ENCODE results near the gene GCNT1.
A peak's percentile ranks its signal among the peaks of the same experiment; 100 is the strongest.
"Not testable (repeated sequence)": the region's sequence is repeated elsewhere in the genome, so short reads cannot be mapped to it uniquely, and the experiment has no call there.

Gene GCNT1

DNA sequence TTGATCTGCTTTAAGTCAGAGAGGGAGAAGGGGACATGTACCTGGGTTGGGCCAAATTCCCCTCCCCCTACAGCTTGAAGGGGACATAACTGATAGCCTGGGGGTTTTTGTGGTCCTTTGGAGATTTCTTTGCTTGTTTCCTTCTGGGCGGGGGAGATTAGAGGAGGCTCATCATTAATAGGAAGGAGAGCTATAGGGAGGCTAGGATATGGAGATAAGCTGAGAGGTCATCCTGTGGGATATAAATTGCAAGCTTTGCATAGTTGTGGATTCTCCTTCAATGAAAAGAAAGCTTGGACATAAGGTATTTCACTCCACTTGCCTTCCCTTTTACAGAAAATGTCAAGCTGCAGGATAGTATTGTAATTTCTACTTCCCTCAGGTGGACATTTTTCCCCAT is 34.5 kb downstream of the GCNT1 start:
- not testable (repeated sequence) for DNase-seq

DNA sequence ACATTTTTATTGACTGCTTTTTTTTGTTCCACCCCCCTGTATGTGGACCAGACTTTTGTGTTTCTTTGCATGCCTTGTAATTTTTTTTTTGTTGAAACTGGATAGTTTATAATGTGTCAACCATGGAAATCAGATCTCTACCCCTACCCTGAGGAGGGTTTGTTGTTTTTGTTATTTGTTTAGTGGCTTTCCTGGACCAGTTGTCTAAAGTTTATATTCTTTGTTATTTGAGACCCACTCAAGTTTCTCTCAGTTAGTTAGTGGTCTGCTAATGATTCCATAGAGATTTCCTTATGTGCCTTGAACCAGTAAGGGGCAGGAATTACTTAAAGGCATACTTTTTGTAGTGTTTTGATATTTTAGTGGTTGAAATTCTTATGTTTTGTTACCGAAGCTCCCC is 41.1 kb downstream of the GCNT1 start:
- no peak for DNase-seq

DNA sequence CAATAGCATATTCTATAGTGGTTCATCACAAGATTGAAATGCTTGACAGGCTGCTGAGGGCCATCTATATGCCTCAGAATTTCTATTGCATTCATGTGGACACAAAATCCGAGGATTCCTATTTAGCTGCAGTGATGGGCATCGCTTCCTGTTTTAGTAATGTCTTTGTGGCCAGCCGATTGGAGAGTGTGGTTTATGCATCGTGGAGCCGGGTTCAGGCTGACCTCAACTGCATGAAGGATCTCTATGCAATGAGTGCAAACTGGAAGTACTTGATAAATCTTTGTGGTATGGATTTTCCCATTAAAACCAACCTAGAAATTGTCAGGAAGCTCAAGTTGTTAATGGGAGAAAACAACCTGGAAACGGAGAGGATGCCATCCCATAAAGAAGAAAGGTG is 43.8 kb downstream of the GCNT1 start:
- no peak for DNase-seq

DNA sequence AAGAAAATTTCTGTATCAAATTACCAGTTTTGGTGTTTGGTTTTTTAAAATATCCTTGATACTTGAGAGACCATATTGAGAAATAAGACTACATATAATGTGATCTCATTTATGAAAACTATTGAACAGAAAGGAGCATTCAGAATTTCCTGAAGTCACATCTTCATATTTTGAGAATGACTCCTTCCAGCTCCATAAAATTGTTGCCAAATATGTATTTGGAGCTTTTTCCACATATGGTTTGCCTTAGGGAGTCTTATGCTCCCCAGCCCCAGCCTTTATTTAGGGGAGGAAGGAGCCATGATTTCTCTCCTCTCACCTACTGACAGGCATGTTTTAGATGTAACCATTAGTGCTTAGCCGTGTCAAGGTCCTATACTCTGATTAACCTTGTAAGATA is 51.1 kb downstream of the GCNT1 start:
- DNase-seq = no peak

DNA sequence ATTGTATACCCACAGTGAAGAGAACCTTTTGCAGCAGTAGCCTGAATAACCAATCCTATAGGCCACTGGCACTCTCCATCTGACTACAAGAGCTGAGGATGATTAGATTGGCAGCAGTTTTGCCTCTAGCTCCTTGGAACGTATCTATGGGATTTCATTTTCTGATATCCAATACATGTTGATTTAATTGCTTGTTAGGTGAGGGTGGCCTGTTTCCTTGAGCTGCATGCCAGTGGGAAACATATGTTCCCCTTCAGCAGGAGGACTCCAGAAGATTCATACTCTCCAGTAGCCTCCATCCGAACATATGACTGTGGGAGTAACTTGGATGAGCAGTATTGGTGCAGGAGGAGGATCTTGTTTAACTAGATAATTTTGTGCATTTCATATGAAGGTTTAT is 51.5 kb downstream of the GCNT1 start:
- DNase-seq = no peak

DNA sequence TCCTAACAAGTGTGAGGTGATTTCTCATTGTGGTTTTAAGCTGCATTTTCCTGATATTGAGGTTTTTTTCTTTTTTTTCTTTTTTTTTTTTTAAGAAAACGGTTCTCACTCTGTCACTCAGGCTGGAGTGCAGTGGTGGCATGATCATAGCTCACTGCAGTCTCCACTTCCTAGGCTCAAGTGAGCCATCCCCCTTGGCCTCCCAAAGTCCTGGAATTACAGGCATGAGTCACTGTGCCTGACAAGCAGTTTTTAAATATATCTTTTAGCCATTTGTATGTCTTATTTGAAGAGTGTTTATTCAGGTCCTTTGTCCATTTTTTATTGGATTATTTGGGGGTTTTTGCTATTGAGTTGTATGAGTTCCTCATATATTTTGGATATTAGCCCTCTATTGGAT is 53.8 kb downstream of the GCNT1 start:
- DNase-seq = no peak

DNA sequence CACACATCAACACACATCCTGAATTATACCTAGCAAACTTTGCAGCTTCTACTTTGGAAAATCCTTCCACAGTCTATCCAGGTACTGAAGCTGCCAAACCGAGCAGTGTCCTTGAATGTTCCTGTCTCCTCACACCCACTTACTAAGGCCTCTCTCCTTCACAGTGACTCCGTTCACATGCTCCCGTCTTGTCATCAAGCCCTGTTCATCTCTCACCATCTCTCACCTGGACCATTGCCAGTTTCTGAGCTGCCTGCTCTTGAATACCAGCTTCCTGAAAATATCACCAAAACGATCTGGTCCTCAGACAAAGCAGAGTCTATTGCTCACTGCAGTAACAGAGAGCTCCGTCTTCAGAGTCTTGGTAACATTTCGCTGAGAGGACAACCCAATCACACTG is 57.4 kb downstream of the GCNT1 start:
- DNase-seq = no peak

DNA sequence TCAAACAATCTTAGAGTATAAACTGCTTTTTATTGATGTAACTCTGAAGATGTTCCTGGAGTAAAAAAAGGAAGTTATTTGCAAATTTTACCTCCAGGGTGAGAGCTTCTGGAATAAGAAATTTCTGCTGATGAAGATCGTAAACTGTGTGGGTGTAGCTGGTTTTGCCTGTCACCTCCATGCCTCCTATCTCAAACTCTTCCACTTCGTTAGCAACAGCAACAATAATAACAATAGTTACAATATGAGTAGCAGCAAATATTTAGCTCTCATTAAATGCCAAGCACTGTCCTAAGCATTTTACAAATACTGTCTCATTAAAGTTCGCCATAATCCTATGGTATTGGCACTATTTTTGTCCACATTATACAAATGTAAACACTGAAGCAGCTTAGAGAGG is 57.9 kb downstream of the GCNT1 start:
- DNase-seq = no peak

DNA sequence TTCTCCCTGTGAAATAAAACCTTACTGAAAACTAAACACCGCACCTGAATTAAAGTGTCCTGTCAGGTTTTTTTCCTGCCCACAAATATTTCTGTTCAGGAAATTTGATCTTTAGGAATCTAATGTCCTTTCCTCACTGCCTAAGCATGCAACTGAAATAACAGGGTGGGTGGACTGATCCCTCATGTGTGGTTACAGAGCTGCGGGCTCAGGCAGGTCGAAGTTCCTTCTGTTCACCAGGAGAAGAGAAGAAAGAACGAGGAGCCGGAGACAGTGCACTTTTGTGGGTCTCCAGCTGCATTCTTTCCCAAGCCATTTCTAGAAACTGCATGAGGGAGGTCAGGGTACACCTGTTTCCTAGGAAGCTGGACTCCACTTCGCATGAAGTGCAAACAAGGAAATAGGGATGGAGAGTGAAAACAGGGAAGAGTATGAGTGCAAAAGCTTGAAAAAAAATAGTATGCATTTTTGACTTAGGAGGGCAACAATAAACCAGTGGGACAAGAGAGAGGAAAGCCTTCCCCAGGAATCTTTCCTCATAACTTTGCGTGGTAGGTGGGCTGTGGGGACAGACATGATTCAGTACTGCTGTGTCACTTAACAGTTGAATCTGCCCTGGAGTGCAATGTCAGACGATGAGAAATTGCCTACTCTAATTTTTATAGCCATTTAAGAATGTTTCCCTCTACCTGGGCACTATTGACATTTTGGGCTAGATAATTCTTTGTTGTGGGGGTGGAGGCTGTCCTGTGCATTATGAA is 60.3 kb downstream of the GCNT1 start:
- no peak for DNase-seq

DNA sequence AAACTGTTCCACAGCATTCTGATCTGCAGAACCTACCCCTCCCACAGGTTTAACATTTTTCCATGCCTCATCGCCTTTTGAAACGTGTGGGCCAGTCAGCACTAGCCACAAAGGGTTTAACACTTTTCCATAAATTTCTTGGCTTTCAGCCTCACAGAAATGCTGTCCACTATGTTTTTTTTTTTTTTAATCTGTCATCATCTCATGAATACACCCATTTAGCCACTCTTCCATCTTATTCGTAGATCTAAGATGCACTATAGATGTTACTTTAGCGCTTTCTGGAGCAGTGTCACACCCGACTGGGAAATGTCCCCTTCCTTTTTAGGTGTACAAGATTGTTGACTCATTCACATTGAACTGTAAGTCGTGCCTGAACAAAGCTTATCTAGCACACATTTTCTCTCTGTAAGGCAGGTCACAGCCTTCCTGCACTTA is 62.3 kb downstream of the GCNT1 start:
- no peak for DNase-seq

DNA sequence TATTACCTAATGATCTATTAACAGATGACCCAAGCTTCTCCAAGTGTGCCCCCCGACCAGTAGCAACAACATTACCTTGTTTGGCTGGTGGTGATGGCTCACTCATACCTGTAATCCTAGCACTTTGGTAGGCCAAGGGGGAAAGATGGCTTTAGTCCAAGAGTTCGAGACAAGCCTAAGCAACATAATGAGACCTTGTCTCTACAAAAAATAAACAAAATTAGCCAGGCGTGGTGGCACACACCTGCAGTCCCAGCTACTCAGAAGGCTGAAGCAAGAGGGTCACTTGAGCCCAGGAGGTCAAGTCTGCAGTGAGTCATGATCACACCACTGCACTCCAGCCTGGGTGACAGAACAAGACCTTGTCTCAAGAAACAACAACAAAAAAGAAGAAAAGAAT is 62.9 kb downstream of the GCNT1 start:
- DNase-seq = no peak

DNA sequence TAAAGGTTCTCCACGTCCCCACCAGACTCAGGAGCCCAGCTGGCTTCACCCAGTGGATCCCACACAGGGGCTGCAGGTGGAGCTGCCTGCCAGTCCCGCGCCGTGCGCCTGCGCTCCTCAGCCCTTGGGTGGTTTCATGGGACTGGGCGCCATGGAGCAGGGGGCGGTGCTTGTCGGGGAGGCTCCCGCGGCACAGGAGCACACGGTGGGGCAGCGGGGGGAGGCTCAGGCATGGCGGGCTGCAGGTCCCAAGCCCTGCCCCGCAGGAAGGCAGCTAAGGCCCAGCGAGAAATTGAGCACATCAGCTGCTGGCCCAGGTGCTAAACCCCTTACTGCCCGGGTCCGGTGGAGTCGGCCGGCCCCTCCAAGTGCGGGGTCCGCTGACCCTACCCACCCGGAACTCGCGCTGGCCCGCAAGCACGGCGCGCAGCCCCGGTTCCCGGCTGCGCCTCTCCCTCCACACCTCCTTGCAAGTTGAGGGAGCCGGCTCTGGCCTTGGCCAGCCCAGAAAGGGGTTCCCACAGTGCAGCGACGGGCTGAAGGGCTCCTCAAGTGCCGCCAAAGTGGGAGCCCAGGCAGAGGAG is 64.7 kb downstream of the GCNT1 start:
- DNase-seq = not testable (repeated sequence)

DNA sequence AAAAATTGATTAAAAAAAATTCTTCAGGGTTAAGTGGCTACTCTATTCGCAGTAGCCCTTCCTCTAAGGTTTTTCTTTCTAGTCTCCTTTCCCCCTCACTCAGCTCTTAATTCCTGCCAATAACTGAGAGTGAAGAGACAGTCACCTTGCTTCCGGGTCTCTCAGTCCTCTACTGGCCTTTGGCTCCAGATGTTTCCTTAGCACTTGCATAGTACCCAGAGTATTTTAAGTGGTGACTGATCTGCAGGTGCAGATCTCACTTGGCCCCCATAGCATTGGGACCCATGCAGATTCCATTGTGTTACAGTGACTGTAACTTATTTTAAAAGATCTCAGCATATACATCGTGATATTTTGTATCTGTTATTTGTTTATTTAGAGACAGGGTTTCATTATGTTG is 66.2 kb downstream of the GCNT1 start:
- no peak for DNase-seq

DNA sequence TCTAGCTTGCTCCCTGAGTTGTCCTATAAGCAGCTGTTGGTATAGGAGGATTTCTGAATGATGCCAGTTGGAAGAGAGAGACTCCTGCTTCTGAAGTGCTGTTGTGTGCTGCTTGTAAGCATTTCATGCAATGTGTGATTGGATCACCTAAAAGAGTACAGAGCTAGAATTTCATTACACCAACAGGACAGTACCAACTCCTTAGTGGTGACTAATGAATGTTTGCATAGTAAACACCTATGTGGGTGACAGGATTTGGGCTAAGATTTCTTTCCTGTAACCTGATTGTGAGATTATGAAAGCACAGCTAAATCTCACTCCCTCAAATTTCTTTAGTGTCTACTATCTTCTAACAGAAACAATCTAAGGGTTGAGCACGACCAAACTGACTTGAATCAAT is 67.0 kb downstream of the GCNT1 start:
- no peak for DNase-seq

DNA sequence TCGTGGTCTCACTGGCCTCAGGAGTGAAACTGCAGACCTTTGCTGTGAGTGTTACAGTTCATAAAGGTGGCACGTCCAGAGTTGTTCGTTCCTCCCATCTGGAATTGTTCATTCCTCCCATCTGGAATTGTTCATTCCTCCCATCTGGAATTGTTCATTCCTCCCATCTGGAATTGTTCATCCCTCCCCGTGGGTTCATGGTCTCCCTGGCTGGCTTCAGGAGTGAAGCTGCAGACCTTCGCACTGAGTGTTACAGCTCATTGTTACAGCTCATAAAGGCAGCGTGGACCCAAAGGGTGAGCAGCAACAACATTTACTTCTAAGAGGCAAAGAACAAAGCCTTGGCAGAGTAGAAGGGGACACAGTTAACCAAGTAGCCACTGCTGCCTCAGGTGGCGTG is 69.1 kb downstream of the GCNT1 start:
- DNase-seq = no peak

DNA sequence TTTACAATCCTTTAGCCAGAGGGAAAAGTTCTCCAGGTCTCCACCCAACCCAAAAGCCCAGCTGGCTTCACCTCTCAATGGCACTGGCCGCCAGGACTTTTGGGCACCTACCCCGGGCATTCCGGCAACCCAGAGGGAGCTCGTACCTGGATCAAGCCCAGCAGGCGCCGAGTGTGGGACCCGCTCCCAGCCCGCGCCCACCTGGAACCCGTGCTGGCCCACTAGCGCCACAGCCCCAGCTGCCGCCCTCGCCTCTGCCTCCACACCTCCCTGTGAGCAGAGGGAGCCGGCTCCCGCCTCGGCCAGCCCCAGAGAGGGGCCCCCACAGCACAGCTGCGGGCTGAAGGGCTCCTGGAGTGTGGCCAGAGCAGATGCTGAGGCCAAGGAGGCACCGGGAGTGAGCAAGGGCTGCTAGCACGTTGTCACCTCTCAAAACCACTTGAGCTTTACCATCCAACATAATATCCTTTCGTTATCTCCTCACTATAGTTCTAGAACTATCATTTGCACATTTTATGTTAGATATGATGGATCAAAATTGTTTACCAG is 69.7 kb downstream of the GCNT1 start:
- DNase-seq = no peak

DNA sequence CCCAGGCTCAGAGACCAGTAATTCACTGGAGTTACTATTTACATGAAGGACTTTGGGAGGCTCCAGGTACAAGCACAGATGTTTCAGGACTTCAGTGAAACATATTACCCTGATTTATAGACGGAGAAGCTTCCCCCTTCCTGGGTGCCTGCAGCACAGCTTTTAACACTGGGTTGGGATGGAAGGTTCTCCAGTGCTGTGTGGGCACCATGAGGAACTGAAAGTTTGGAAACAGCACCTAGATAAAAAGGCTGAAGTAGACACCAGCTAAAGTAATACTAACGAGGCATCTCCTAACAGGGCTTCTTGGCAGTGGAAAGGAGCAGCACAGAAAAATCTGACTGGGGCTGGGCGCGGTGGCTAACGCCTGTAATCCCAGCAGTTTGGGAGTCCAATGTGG is 70.7 kb downstream of the GCNT1 start:
- no peak for DNase-seq

DNA sequence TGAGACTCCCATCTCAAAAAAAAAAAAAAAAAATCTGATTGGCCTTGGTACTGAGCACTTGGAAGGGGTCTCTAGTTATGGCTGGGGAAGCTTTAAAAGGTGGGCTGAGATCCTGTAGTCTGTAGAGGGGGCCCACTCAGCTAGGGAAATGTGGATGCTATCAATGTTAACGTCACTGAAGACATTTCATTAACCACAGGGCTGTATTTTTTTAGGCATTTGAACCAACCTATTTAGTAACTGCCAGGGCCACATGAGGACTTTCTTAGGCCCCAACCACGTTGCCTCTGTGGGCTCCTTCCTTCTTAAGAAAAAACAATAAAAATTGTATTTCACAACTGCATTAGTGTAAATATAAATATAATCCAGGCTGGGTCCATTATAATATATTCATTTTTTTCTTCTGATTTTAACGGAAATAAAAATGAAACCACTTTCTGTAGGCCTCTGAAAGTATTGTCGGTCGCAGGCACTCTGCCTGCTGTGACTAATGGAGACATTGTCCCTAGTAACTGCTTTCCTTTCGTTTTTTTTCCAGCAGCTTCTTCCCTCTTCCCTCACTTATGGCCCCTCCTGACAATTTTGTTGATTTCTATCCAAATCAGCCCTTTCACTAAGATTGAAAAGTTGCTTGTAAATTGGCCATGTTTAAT is 71.6 kb downstream of the GCNT1 start:
- no peak for DNase-seq

DNA sequence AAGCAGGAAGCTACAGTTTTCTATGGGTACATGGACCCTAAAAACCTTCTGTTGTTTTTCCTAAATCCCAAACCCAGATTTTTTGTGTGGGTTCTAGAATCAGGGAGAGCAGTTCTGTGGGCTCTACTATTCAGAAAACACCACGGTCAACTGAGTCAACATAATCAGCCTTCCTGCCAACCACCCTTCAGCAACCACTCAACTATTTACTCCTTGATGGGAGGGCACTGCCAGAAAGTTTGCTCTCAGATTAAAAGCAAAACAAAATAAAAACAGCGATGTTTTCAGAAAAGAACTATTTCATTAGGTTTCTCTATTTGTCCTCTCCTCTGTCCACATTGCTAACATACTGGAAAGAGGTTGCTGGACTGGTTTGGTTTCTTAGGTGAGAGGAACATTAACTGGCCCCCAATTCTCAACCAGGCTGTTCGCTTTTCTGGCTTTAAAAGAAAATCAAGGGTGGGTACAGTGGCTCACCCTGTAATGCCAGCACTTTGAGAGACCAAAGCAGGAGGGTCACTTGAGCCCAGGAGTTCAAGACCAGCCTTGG is 72.3 kb downstream of the GCNT1 start:
- no peak for DNase-seq

DNA sequence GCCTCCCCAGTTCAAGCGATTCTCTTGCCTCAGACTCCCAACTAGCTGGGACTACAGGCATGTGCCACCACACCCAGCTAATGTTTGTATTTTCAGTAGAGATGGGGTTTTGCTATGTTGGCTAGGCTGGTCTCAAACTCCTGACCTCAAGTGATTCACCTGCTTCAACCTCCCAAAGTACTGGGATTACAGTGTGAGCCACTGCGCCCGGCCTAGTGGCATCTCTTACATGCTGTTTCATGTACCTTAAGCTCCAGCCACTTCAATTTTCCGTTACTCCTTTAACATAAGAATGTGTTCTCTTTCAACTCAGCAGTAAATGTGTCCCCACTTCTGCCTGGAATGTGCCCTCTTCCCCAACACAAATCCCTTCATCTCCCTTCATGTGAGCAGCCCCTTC is 73.9 kb downstream of the GCNT1 start:
- not testable (repeated sequence) for DNase-seq

DNA sequence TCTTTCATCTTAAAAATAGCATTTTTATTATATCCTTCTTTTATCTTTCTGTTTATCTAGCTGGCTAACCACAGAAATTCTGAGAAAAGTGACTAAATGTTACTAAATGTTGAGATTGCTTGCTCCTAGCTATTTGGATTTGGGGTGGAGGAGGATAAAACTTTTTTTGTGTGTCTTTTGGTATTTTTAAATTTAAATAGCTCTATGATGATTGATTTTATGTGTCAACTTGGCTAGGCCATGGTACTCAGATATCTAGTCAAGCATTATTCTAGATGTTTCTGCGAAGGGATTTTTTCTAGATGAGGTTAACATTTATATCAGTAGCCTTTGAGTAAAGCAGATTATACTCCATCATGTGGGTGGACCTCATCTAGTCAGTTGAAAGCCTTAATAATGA is 75.0 kb downstream of the GCNT1 start:
- DNase-seq = peak; percentile 32

DNA sequence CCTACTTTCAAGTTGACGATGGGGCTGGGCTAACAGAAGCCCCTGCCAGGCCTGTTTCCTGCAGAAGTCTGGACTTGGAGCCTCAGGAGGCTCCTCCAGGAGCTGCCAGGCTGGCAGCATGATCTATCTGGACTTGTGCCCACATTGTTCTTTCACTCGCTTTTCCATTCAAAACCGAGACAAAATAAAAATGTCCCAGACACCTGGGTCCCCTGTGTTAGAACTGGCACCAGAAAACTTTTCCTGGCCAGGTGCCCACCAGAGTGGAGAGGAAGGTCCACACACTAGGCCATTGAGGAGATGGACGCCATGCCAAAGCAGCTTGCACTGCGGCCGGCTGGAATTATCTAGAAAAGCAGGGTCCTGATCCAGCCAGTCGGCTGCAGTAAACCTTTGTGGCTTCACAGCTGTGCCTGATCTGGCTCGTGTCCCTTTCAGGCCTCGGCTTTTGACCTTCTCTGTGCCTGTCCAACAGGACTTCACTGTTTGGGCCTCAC is 78.2 kb downstream of the GCNT1 start:
- no peak for DNase-seq

DNA sequence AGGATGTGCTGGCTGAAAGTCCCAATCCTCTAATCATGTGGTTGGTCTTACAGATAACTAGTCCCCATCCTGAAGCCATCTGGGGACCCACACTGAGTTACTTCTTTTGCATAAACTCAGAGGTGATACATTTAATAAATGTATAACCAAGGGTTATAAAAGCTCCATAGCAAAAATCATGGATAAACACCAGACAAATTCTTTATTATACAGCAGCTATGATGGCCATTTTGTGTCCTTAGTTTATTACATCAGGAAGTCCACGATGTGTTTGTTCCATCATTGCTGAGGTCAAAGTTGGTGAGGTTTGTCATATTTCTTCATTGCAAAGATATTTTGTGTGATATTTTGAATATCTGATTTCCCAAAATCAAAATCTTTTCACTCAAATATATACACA is 80.2 kb downstream of the GCNT1 start:
- no peak for DNase-seq

DNA sequence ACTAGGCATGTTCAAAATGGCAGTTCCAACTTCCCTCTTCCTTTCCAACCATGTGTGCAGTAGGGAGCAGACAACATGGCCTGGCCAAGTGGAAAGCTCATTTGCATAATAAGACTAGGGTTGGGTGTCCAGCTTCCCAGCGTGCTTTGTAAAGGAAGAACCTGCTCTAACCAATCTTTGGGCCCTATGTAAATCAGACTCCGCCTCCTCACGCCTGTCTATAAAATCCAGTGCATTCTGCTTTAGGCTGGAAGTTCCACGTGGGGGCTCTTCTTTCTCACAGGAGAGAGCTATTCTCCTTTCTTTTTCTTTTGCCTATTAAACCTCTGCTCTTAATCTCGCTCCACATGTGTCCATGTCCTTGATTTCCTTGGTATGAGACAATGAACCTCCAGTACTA is 83.4 kb downstream of the GCNT1 start:
- DNase-seq = no peak
